HUES64 (cell line): ENCODE results near the gene LCORL.
"Not testable (repeated sequence)": the region's sequence is repeated elsewhere in the genome, so short reads cannot be mapped to it uniquely, and the experiment has no call there.

Source experiments
- H3K27ac ChIP-seq: 2 replicates; pipeline ENCODE4 v1.7.0; 2013; ENCODE audit warnings: low read depth, low read length, inconsistent platforms
- H3K27me3 ChIP-seq: 2 replicates; pipeline ENCODE4 v1.6.1; 2013; ENCODE audit warnings: mild to moderate bottlenecking, low read length; ENCODE audit not compliant: insufficient read depth
- H3K36me3 ChIP-seq: 2 replicates; pipeline ENCODE4 v1.6.1; 2013; ENCODE audit warnings: mild to moderate bottlenecking, low read length; ENCODE audit not compliant: insufficient read depth
- H3K4me1 ChIP-seq: 2 replicates; pipeline ENCODE4 v1.6.1; 2013; ENCODE audit warnings: mild to moderate bottlenecking, low read length, moderate library complexity; ENCODE audit not compliant: insufficient read depth
- H3K4me3 ChIP-seq: 2 replicates; pipeline ENCODE4 v1.5.1; 2013; ENCODE audit warnings: mild to moderate bottlenecking, low read length, moderate library complexity
- H3K9ac ChIP-seq: 2 replicates; pipeline ENCODE4 v1.6.1; 2013; ENCODE audit warnings: mild to moderate bottlenecking, low read depth, low read length
- H3K9me3 ChIP-seq: 2 replicates; pipeline ENCODE4 v1.6.1; 2013; ENCODE audit warnings: low read depth, low read length; ENCODE audit not compliant: insufficient read depth
- WGBS: fragments of 150-250, 120-280 bp; methylation state at CpG from one replicate; pipeline ENCODE4 v1.1.7; 2013; ENCODE audit warnings: missing lambda C conversion rate; 5-methylcytosine and 5-hydroxymethylcytosine counted together

LCORL gene

GRCh38 chr4:17854036-17854435, 167.5 kb downstream of the LCORL start:
- Histone ChIP-seq H3K27me3 (no peaks in the 10 kb centered on the region), H3K9ac (no peak overlapping the region), H3K36me3 (no peaks in the 10 kb centered on the region), H3K9me3 (no peaks in the 10 kb centered on the region), H3K4me1 (no peaks in the 10 kb centered on the region), H3K4me3 (no peak overlapping the region), H3K27ac (no peak overlapping the region)
- WGBS = 90% methylated on average over 2 of the region's 3 CpGs

DNA sequence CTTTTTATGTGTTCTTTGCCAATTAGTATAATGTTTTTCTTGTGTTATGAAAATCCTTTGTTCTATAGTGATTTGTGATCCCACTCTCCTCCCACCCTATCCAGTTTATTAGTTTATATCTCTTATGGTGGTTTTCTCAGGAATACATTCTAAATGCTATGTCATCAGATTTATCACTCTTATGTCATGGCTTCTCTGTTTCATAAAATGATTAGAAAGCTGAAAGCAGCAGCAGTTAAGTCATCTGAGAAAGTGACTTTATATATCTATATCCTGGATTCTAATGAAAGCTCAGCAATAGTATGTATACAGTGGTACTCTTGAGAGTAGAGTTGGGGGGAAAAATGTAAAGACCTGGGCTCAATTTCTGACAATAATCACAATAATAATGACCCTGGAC, 169.6 kb downstream of the LCORL start:
- Histone ChIP-seq H3K9me3 (peaks cover 13% of the 10 kb centered on the region), H3K4me1 (no peaks in the 10 kb centered on the region), H3K27me3 (no peaks in the 10 kb centered on the region), H3K4me3 (no peak overlapping the region), H3K9ac (no peak overlapping the region), H3K27ac (no peak overlapping the region), H3K36me3 (peaks cover 13% of the 10 kb centered on the region; the same call in 1 of the 2 replicates)

GRCh38 chr4:17850295-17850694, 171.3 kb downstream of the LCORL start:
- H3K4me1 ChIP-seq, H3K27me3 ChIP-seq, H3K9ac ChIP-seq, H3K27ac ChIP-seq, H3K4me3 ChIP-seq: not testable (repeated sequence)
- Histone ChIP-seq H3K36me3 (peaks cover 30% of the 10 kb centered on the region), H3K9me3 (peaks cover 13% of the 10 kb centered on the region)
- WGBS = no CpG with 5 or more reads among the region's 1 CpG

GRCh38 chr4:17846266-17846665, 175.3 kb downstream of the LCORL start:
- Histone ChIP-seq H3K4me1 (no peaks in the 10 kb centered on the region), H3K27me3 (no peaks in the 10 kb centered on the region), H3K9ac (no peak overlapping the region), H3K4me3 (no peak overlapping the region), H3K36me3 (peaks cover 70% of the 10 kb centered on the region), H3K9me3 (peaks cover 13% of the 10 kb centered on the region), H3K27ac (no peak overlapping the region)
- 92% methylated on average over 2 of the region's 2 CpGs for WGBS

GRCh38 chr4:17823871-17824669, 197.5 kb downstream of the LCORL start:
- Histone ChIP-seq H3K9ac (no peak overlapping the region), H3K4me3 (no peak overlapping the region), H3K4me1 (peaks cover 19% of the 10 kb centered on the region), H3K9me3 (no peaks in the 10 kb centered on the region), H3K27ac (no peak overlapping the region), H3K27me3 (no peaks in the 10 kb centered on the region), H3K36me3 (peaks cover 86% of the 10 kb centered on the region)
- WGBS = no CpG with 5 or more reads among the region's 1 CpG

DNA sequence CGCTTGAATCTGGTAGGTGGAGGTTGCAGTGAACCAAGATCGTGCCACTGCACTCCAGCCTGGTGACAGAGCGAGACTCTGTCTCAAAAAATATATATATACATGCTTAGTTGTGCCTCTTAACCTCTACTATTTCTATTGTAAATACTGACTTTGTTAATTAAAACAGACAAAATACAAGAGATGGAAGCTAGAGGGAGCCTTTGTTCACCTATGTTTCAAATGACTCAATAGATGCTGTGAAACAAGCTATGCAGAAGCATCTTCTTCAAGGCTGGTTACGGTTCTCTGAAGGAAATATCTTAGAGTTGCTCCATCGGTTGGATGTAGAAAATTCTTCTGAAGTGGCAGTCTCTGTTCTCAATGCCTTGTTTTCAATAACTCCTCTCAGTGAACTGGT, 204.5 kb downstream of the LCORL start:
- Histone ChIP-seq H3K4me3 (no peak overlapping the region), H3K4me1 (no peaks in the 10 kb centered on the region), H3K27me3 (no peaks in the 10 kb centered on the region), H3K9me3 (no peaks in the 10 kb centered on the region), H3K27ac (no peak overlapping the region), H3K36me3 (peaks cover 79% of the 10 kb centered on the region), H3K9ac (no peak overlapping the region)
- WGBS = 96% methylated on average over 5 of the region's 5 CpGs

DNA sequence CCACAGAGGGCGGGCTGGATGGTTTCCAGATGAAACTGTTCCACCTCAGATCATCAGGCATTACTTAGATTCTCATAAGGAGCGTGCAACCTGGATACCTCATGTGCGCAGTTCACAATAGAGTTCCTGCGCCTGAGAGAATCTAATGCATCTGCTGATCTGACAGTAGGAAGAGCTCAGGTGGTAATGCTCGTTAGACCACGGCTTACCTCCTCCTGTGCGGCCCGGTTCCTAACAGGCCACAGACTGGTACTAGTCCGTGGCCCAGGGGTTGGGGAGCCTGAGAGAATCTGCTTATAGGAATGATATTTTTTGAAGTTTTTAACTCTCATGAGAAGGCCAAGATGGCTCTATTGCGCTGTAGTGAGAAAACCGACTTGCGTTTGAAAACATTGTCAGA, 205.4 kb downstream of the LCORL start:
- no peaks in the 10 kb centered on the region for H3K27me3 ChIP-seq
- no peaks in the 10 kb centered on the region for H3K4me1 ChIP-seq
- 96% methylated on average over 12 of the region's 12 CpGs for WGBS
- no peak overlapping the region for H3K4me3 ChIP-seq
- H3K9ac ChIP-seq = no peak overlapping the region
- H3K36me3 ChIP-seq = peaks cover 78% of the 10 kb centered on the region
- no peak overlapping the region for H3K27ac ChIP-seq
- H3K9me3 ChIP-seq = no peaks in the 10 kb centered on the region

DNA sequence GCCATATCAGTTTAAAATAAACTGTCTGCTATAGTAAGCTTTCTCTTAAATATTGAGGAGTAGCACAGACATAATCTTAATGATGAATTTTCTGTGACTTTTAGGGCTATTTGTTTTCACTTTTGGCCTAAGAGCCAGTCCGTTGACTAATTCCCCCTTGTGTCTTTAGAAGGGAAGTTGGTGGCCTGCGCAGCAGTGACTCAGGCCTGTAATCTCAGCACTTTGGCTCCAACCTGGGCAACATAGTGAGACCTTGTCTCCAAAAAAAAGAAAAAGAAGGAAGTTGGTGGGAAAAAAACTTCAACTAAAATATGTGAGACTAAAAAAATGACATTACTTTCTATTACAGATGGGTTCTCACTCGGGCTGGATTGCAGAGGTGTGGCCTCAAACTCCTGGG, 207.4 kb downstream of the LCORL start:
- no peak overlapping the region for H3K27ac ChIP-seq
- WGBS = 97% methylated on average over 3 of the region's 3 CpGs
- no peaks in the 10 kb centered on the region for H3K27me3 ChIP-seq
- H3K4me3 ChIP-seq = no peak overlapping the region
- no peaks in the 10 kb centered on the region for H3K9me3 ChIP-seq
- no peaks in the 10 kb centered on the region for H3K4me1 ChIP-seq
- H3K36me3 ChIP-seq = peaks cover 63% of the 10 kb centered on the region
- H3K9ac ChIP-seq = no peak overlapping the region

GRCh38 chr4:17812801-17813200, 208.8 kb downstream of the LCORL start:
- Histone ChIP-seq H3K27ac (no peak overlapping the region), H3K4me1 (peaks cover 6% of the 10 kb centered on the region), H3K27me3 (no peaks in the 10 kb centered on the region), H3K4me3 (peak overlapping the region; percentile 85), H3K36me3 (peaks cover 58% of the 10 kb centered on the region), H3K9ac (peak overlapping the region; percentile 96; the same call in 1 of the 2 replicates), H3K9me3 (no peaks in the 10 kb centered on the region)
- WGBS = 86% methylated on average over 3 of the region's 3 CpGs

DNA sequence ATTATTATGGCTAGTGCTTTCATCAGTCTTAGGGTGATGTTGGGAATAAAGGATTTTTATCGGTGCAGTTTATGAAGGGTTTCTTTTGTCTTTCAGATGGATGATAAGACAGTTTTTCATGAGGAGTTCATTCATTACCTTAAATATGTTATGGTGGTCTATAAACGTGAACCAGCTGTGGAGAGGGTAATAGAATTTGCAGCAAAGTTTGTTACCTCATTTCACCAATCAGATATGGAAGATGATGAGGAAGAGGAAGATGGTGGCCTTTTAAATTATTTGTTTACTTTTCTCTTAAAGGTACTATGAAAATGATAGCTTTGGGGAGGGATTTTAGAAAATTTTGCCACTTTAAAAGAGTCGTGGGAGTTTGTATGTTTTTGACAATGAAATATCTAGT, 209.4 kb downstream of the LCORL start:
- H3K4me1 ChIP-seq = peaks cover 13% of the 10 kb centered on the region
- no peak overlapping the region; the same call in 1 of the 2 replicates for H3K27ac ChIP-seq
- no peaks in the 10 kb centered on the region for H3K9me3 ChIP-seq
- H3K36me3 ChIP-seq = peaks cover 58% of the 10 kb centered on the region
- no peaks in the 10 kb centered on the region for H3K27me3 ChIP-seq
- H3K4me3 ChIP-seq = peak overlapping the region; percentile 85
- peak overlapping the region; percentile 96 for H3K9ac ChIP-seq
- 25% methylated on average over 3 of the region's 3 CpGs for WGBS

DNA sequence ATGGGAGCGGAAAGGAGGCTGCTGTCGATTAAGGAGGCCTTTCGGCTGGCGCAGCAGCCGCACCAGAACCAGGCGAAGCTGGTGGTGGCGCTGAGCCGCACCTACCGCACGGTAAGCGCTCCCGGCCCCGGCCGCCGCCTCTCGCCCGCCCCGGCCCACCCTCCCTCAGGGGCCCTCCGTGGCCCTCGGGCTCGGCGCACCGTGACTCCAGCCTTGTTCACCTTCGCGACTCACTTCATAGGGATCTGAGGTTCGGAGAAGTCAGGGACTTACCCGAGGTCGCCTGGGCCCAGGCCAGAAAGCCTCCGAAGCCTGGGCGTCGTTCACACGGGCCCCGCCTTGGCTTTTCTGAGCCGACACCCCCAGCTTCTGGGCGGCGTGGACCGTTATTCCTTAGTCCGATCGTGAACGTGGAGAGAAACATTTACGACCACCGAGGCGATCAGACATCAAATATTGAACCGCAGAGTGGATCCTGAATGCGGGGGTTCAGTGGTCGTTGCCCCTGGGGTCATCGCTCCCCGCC, 210.4 kb downstream of the LCORL start:
- H3K9me3 ChIP-seq = no peaks in the 10 kb centered on the region
- peaks cover 21% of the 10 kb centered on the region for H3K4me1 ChIP-seq
- under 1% methylated on average over 48 of the region's 48 CpGs for WGBS

More for the DNA sequence above, 210.4 kb downstream of the LCORL start:
- H3K9ac ChIP-seq = peak overlapping the region; percentile 96
- peak overlapping the region; percentile 82 for H3K27ac ChIP-seq
- peak overlapping the region; percentile 85 for H3K4me3 ChIP-seq
- peaks cover 57% of the 10 kb centered on the region for H3K36me3 ChIP-seq
- no peaks in the 10 kb centered on the region for H3K27me3 ChIP-seq
